ENCODE measurements around the gene LCN1. TPM values are rescaled to one million over a fixed set of nuclear protein-coding genes. Genes with fewer than 3 reads are reported as not detected.

Gene LCN1
- total and polyA plus RNA-seq, 2 of the 4 experiments (the other 2 are of a cell fraction): not detected

GRCh38 chr9:135567311-135567710 lies 46.1 kb downstream of the LCN1 start:
- TF ChIP-seq BHLHE40 (IDR thresholded peaks at IDR 0.05; ENCODE audit: low read depth, low read length) (no peak), NFE2L2 (IDR thresholded peaks at IDR 0.05; ENCODE audit: low read depth, low read length) (no peak), POLR2A (IDR thresholded peaks at IDR 0.05; ENCODE audit: low read depth, low read length) (no peak), MXI1 (IDR thresholded peaks at IDR 0.05; ENCODE audit: borderline replicate concordance, low read depth, low read length) (no peak), MAZ (IDR thresholded peaks at IDR 0.05; ENCODE audit: borderline replicate concordance, low read depth, low read length) (no peak), CEBPB (IDR thresholded peaks at IDR 0.05; ENCODE audit: low read depth, low read length) (no peak), RCOR1 (IDR thresholded peaks at IDR 0.05; ENCODE audit: insufficient replicate concordance, low read length) (no peak), CTCF (conservative IDR thresholded peaks at IDR 0.05; ENCODE audit: low read depth, low read length) (no peak), RAD21 (IDR thresholded peaks at IDR 0.05; ENCODE audit: low read length) (no peak), CHD1 (IDR thresholded peaks at IDR 0.05; ENCODE audit: low read depth, low read length) (no peak), FOS (IDR thresholded peaks at IDR 0.05; ENCODE audit: low read depth, low read length) (no peak), MAFK (IDR thresholded peaks at IDR 0.05; ENCODE audit: low read depth, low read length) (no peak)
- Histone ChIP-seq H3K79me1 (ENCODE audit: low read depth in 1 of 2, low read length in 2 of 2) (no peaks in the 10 kb centered on the region), H2AFZ (replicated peaks; ENCODE audit: low read length, poor library complexity) (no peak overlapping the region), H3K9ac (ENCODE audit: low read depth, low read length) (no peak overlapping the region), H4K91ac (ENCODE audit: insufficient read depth, low read depth, low read length) (no peak overlapping the region), H4K20me1 (ENCODE audit: insufficient read depth, low read length) (no peaks in the 10 kb centered on the region), H3K18ac (ENCODE audit: low read depth, low read length) (no peak overlapping the region), H2BK5ac (ENCODE audit: low read depth, low read length, poor library complexity, severe bottlenecking) (no peak overlapping the region), H3K27ac (ENCODE audit: insufficient read depth, low read length) (no peak overlapping the region), H2AK5ac (ENCODE audit: low read depth, low read length) (no peak overlapping the region), H2BK15ac (ENCODE audit: low read depth, low read length) (no peak overlapping the region), H2AK9ac (replicated peaks; ENCODE audit: low read depth, low read length, poor library complexity) (no peak overlapping the region), H3K36me3 (ENCODE audit: control insufficient read depth, insufficient read depth, low read length) (no peaks in the 10 kb centered on the region), H3K4me1 (ENCODE audit: control insufficient read depth, insufficient read depth, low read length) (no peaks in the 10 kb centered on the region), H4K5ac (ENCODE audit: low read depth, low read length) (no peak overlapping the region), H3K23ac (ENCODE audit: low read depth, low read length) (no peak overlapping the region), H3K14ac (replicated peaks; ENCODE audit: low read depth, low read length) (no peak overlapping the region), H3K9me1 (ENCODE audit: insufficient read depth, low read length) (no peaks in the 10 kb centered on the region), H2BK120ac (ENCODE audit: low read depth, low read length) (no peak overlapping the region), H3K56ac (ENCODE audit: extremely low read depth, insufficient read depth, low read length) (no peak overlapping the region), H4K8ac (ENCODE audit: low read depth in 2 of 2, low read length in 2 of 2) (no peak overlapping the region), H3K4me3 (ENCODE audit: insufficient read depth, low read depth, low read length) (no peak overlapping the region), H3K4ac (ENCODE audit: low read depth, low read length) (no peak overlapping the region), H3K27me3 (ENCODE audit: control insufficient read depth, insufficient read depth, low read length) (no peaks in the 10 kb centered on the region), H3K4me2 (ENCODE audit: low read depth, low read length) (no peak overlapping the region), H3K9me3 (ENCODE audit: control insufficient read depth, insufficient read depth, low read length) (peaks cover 12% of the 10 kb centered on the region; the same call in 1 of the 2 replicates), H2BK20ac (ENCODE audit: low read depth, low read length) (no peak overlapping the region)
- ATAC-seq (ENCODE audit: low read depth): no peak
- dilution Hi-C loops (cut with HindIII; ENCODE audit: low sequenced_read_pairs, unreplicated experiment): no loop called here
- no peak for DNase-seq
- intact Hi-C loops (cut with micrococcal nuclease): no loop called here
- CTCF ChIA-PET: no interaction called here
- POLR2A ChIA-PET (ENCODE audit: unreplicated experiment): no interaction called here
- in situ Hi-C loops (cut with MboI; ENCODE audit: low sequenced_read_pairs): no loop called here
- WGBS, 2 experiments (ENCODE audit: extremely low coverage in 2 of 2, insufficient read length in 1 of 2): no CpG with 5 or more reads among the region's 9 CpGs
- no TSS peak for BruUV-seq (replicated peaks)

All from IMR-90 (cell line).